Ishikawa (cell line): ENCODE results near the gene HJURP.

Source experiments
- CEBPB ChIP-seq: IDR thresholded peaks from 2 replicates; pipeline ENCODE4 v1.6.1; 2012
- CREB1 ChIP-seq: IDR thresholded peaks from 2 replicates; pipeline ENCODE4 v1.6.1; 2012; ENCODE audit warnings: low read depth
- EGR1 ChIP-seq: IDR thresholded peaks from 2 replicates; pipeline ENCODE4 v1.6.1; 2012
- EP300 ChIP-seq: IDR thresholded peaks from 2 replicates; pipeline ENCODE4 v1.6.1; 2012; ENCODE audit warnings: borderline replicate concordance
- FOXM1 ChIP-seq: IDR thresholded peaks from 2 replicates; pipeline ENCODE4 v1.6.1; 2012; ENCODE audit warnings: low read depth, borderline replicate concordance
- MAX ChIP-seq: IDR thresholded peaks from 2 replicates; pipeline ENCODE4 v1.6.1; 2012
- NFIC ChIP-seq: IDR thresholded peaks from 2 replicates; pipeline ENCODE4 v1.6.1; 2012
- RAD21 ChIP-seq: IDR thresholded peaks from 2 replicates; pipeline ENCODE4 v1.6.1; 2012; ENCODE audit warnings: low read depth
- REST ChIP-seq: IDR thresholded peaks from 2 replicates; pipeline ENCODE4 v1.6.1; 2012; ENCODE audit warnings: low read depth, mild to moderate bottlenecking
- TAF1 ChIP-seq: IDR thresholded peaks from 2 replicates; pipeline ENCODE4 v1.6.1; 2012; ENCODE audit warnings: low read depth, mild to moderate bottlenecking
- TCF12 ChIP-seq: IDR thresholded peaks from 2 replicates; pipeline ENCODE4 v1.6.1; 2012; ENCODE audit warnings: low read depth
- TEAD4 ChIP-seq: IDR thresholded peaks from 2 replicates; pipeline ENCODE4 v1.6.1; 2012
- USF1 ChIP-seq: IDR thresholded peaks from 2 replicates; pipeline ENCODE4 v1.6.1; 2012
- YY1 ChIP-seq: IDR thresholded peaks from 2 replicates; pipeline ENCODE4 v1.6.1; 2012; ENCODE audit warnings: low read depth
- ZBTB7A ChIP-seq: IDR thresholded peaks from 2 replicates; pipeline ENCODE4 v1.6.1; 2012; ENCODE audit warnings: low read depth

Gene HJURP

GRCh38 chr2:233820774-233821105 lies 33.6 kb downstream of the HJURP start:
- TF ChIP-seq MAX (no peak), CEBPB (no peak), FOXM1 (no peak), RAD21 (no peak), REST (no peak), CREB1 (no peak), TAF1 (no peak), EGR1 (no peak)

DNA sequence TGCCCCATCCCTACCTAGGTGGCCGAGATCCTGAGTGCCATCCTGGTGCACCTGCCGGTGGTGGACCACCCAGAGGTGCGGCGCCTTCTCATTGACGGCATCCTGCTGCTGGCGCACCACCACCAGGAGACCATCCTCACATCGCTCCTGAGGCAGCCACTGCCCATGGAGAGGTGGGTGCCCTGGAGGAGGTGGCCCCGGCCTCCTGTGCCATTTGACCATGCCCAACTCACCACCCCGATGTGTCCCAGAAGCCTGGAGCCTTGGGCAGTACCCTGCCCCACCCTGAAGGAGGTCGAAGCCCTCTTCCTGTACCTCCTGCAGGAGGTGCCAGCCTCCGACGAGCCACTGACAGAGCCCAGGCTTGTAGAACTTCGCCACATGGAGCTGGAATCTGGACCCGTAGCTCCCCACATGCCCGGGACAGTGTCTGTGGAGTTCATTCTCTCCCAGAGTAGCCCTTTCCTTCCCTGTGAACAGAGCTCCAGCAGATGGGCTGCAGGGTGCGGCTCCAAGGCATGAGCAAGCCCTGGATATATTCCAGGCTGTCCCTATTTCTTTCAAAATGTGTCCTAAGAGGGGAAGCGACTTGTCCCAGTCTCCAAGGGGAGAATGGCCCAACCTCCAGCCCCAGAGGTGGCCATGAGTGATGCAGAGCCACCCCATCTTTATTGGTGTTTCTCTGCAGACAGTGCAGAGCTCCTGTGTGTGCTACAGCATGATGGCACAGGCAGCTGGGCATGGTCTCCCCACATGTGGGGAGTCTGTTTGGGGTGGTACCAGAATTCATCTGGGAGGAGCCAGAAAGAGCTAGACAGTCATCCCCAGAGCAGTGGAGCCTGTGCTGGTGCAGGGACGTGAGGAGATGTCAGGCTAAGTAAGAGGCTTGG lies 34.2 kb downstream of the HJURP start:
- TF ChIP-seq CREB1 (no peak), ZBTB7A (no peak), EP300 (no peak), TAF1 (no peak), YY1 (no peak), NFIC (no peak), FOXM1 (no peak), RAD21 (no peak), TCF12 (no peak), EGR1 (no peak), MAX (no peak), USF1 (no peak)

DNA sequence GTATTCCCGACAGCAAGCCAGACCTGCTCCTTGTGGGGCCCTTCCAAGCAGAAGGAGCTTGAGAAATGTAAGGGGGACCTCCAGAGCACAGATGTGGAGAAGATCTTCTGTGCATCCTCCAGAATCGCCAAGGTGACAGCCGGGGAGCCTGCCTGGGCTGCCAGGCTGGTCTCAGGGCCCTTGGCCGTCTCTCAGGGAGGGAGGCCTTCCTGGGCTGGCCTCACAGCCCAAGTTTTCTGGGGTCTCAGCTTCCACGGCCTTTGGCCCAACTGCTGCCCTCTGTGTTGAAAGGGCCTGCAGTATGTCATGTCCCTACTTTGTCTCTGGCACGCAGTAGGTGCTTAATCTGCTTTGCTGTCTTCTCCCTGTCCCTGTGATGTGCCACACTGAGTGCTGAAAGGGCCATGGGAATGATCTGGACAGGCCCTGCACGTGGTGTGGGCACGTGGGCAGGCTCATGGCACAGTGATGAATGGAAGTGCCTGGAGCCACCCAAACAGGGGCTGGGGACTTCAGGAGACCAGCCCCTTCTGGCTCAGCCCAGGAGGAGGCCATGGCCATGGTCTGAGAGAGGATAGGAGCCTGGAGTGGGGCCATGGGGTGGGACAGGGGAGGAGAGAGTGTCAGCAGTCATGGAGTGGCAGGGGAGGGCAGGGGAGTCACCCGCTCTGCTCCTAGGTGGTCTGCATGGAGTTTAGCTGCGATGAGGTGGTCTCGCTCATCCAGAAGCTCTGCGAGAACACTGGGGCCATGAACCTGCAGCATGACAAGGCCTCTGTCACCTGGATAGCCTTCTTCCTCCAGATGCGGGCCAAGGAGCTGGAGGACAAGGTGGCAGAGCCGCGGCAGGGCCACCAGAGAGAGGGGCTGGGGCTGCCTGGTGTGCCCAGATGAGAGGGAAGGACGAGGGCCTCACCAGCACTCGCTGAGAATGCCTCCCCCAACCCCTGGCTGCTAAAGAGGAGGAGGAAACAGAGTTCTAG lies 35.4 kb downstream of the HJURP start:
- TF ChIP-seq TAF1 (no peak), YY1 (no peak), TCF12 (no peak), MAX (no peak), EP300 (no peak), RAD21 (no peak), FOXM1 (no peak)

DNA sequence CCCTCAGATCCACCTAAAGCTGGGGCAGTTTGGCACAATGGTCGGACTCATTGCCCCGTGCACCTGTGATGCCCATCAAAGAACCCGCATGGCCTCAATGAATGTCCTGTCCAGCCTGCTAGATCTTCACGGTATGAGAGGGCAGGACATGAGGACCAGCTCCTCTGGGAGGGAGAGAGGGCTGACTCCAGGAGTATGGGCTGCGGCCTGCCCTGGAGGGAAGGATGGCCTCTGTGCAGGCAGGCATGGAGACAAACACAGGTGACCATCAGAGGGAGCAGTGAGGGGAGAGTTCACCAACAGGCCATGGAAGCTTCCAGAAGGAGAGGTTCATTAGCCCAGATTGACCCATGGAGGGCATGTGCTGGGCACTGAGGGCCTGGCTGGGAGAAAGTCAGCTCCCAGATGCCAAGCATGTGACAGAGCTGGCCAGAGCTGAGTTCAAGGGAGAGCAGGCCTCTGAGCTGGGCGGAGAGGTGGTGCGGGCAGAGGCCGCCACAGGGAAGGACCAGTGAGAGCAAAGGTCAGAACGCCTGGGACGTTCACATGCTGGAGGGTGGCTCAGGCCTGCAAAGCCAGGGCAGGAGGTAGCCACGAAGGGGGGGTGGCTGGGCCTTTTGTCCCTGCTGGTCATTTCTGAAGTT lies 36.2 kb downstream of the HJURP start:
- TF ChIP-seq EP300: no peak
- no peak for TF ChIP-seq YY1
- TF ChIP-seq NFIC: no peak
- no peak for TF ChIP-seq CEBPB
- no peak for TF ChIP-seq TEAD4
- no peak for TF ChIP-seq TAF1
- TF ChIP-seq REST: no peak

DNA sequence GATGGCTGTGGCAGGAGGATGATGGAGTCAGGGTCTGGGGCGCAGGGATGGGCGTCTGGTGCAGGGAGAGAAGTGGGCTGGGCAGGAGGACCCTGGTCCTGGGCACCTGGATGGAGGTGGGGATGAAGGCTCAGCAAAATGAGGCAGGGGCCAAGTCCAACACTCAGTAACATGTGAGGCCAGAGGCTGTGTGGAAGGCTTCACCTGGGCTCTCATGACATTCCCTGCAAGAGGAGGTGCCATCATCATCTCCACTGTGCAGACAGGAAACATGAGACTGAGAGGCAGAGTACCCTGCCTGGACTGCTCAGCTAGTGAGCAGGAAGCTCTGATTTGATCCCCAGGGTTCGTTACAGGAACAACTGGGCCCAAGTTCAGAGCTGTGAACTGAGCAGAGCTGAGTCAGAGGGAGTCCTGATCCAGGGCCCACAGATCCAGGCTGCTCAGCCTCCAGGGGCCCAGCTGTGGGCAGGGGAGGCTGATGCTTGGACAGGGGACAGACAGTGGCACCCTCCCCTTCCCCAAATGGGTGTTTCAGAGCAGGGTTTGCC lies 36.9 kb downstream of the HJURP start:
- TF ChIP-seq EP300 (no peak), FOXM1 (no peak), NFIC (no peak), TCF12 (no peak), YY1 (no peak), USF1 (no peak), MAX (no peak), REST (no peak), EGR1 (no peak), CREB1 (no peak), RAD21 (no peak), CEBPB (no peak), TAF1 (no peak), ZBTB7A (no peak), TEAD4 (no peak)
